TTC549 (cell line): ENCODE measurements around the gene DDX49.
"Not testable (repeated sequence)": the region's sequence is repeated elsewhere in the genome, so short reads cannot be mapped to it uniquely, and the experiment has no call there.

Source experiments
- FAIRE-seq: peaks from 2 replicates; lab custom pipeline; 2012; peaks lifted over from hg19 to GRCh38; lab: Jason Lieb, UNC

Gene DDX49

DNA sequence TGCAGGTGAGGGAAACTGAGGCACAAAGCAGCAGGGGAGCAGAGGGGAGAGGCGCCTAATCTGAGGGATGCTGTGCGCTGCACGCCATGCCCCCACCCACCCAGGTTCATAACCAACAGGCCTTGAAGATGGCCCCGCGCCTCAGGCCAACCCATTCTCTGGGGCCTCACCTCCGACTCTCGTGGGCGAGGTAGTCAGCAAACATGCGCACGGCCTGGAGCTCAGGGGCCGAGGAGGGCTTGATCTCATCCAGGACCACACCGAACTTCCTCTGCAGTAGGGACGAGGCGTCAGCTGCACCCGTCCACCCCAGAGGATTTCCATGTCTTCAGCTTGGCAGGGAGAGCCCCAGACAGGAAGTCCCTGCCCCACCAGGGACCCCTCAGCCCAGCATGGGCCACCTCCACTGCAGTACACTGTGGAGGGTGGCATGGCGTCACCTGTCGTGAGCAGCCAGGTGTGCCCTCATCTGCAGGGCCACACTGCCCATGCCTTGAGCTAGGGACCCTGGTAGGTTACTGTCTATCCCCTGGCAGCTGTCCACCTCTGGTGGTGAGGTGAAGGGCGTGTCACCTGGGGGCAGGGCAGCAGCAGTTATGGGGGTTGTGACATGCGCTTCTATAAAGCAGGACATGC lies 8.6 kb upstream of the DDX49 start:
- FAIRE-seq: no peak

DNA sequence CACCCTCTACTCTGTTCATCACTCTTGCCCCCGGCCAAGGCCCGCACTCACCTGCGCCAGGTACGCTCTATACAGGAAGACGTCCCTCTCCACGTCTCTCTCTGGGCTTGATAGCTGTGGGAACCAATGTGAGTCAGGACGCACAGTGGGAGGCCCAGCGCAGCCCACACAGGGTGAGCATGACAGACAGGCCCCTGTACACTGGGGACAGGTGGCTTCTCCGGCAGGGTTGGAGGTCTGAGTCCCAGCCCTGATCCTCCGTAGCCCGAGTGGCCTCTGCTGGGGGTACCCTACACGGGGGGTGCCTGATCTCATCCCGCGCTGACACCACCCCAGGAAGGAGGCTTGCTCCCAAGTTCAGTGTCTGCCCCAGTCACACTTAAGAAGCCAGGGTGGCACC lies 6.6 kb upstream of the DDX49 start:
- FAIRE-seq: no peak

DNA sequence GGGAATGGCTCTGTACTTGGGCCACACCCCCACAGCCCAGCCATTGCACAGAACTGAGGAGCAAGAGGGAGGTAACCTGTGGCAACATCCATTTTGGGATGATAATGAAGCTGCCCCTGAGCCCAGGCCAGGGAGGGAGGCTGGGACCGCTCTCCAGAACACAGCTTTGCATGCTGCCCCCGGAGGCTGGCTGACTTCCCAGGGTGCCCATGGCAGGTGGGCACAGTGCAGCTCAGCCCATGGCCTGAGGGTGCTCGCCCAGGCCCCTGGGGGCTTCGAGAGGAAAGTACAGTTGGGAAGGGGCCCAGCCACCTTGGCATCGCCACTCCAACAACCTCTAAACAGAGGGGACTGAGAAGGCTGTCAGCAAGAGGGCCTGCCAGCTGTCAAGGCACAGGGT lies 6.0 kb upstream of the DDX49 start:
- no peak for FAIRE-seq

DNA sequence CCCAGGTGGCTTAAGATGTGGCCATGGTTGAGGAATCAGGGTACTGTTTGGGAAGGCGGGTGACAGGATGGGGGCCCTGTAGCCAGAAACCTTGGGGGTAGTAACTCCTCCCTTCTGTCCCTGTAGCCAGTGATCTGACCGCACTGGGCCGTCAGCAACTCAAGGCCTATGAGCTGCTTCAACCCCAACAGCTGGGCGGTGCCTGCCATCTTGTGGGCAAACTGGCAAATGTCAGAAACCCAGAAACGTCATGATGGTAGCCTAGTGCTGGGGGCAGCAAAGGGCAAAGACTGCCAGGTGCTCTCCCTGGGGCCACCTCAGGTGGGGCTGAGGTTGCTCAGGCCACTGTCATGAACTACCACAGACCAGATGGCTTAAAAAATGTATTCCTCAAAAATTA lies 3.9 kb upstream of the DDX49 start:
- no peak for FAIRE-seq

DNA sequence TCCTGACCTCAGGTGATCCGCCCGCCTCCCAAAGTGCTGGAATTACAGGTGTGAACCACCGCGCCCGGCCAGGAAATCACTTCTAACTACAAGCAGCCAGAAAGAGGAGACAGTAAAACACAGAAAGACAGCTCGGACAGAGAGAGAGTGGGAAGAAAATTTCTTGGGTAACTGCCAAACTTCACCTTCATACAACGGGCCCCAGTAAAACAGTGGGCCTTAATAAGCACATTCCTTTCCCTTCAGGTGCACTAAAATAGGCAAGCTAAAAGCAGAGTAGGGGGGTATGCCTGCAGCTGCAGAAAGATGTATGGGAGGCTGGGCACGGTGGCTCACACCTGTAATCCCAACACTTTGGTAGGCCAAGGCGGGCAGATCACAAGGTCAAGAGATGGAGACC lies 1.9 kb upstream of the DDX49 start:
- FAIRE-seq: not testable (repeated sequence)

DNA sequence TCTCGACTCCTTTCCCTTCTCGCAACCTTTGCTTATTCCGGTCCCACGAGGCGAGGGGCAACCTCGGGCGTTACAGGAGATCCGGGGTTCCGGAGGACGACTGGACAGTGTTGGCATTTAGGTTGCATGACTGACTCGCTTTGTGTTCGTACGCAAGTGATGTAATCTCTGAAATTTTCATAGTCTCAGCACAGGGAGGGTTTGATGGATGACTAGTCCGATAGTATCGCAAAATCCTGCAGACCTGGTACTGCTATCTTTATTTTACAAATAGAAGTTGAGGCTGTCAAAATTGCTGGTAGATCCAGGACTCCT lies 342 bp downstream of the DDX49 start:
- no peak for FAIRE-seq

DNA sequence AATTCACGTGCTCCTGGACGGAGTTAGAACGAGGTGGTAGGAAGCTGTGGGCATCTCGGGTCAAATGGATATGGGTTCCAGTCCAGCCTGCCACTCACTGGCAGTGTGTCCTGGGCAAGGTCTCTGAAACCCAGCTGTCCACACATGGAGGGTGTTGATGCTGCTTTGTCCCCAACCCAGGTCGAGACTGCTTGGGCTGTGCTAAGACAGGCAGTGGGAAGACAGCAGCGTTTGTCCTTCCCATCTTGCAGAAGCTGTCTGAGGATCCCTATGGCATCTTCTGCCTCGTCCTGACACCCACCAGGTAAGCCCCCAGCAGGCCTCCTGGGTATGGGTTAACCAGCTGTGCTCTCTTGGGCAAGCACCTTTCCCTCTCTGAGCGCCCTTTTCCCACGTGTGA lies 885 bp downstream of the DDX49 start:
- no peak for FAIRE-seq

DNA sequence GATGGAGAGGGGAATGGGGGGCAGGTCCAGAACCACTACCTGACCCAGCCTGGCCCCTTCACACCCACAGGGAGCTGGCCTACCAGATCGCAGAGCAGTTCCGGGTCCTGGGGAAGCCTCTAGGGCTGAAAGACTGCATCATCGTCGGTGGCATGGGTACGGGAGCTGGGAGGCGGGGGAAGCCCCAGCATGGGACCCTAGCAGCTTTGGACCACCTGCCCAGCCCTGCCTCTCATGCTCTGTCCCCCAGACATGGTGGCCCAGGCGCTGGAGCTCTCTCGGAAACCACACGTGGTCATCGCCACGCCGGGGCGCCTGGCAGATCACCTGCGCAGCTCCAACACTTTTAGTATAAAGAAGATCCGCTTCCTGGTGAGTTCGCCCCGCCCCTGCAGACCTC lies 2.1 kb downstream of the DDX49 start:
- FAIRE-seq: no peak

DNA sequence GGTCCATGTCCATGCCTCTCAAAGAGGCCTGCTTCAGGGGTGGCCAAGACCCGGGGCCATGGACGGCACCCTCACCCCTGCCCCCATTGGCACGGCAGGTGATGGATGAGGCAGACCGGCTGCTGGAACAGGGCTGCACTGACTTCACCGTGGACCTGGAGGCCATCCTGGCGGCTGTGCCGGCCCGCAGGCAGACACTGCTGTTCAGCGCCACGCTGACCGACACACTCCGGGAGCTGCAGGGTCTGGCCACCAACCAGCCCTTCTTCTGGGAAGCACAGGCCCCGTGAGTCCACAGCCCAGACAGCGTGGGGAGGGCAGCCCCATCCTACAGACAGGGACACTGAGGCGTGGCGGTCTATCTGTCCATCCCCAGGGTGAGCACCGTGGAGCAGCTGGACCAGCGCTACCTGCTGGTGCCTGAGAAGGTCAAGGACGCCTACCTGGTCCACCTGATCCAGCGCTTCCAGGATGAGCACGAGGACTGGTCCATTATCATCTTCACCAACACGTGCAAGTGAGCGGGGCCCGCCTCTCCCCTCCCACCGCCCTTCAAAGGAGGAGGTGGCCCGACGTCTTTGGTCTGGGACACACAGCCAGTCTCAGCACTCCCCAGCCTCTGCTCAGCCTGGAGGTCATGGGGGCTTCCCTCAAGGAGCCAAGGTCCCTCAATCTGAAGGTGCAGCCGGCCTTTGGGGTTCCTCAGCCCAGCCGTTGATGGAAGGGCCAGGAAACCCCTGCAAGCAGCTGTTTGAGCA lies 2.9 kb downstream of the DDX49 start:
- no peak for FAIRE-seq

DNA sequence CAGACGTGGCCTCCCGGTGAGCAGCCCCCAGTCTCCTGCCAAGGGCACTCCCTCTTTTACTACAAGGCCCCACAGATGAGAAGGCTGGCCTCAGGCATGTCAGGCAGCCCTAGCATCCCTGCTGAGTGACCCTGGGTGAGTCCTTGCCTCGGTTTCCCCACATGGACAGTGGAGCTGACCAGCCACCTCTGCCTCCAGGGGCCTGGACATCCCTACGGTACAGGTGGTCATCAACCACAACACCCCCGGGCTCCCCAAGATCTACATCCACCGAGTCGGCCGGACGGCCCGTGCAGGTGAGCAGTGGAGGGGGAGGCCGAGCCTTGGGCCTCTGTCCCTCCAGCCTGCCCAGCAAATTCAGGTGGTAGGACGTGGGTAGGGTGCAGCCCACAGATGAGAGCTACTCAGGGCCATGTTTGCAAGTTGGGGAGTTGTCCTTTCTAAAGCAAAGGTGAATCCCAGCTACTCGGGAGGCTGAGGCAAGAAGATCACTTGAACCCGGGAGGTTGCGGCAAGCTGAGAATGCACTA lies 5.2 kb downstream of the DDX49 start:
- no peak for FAIRE-seq

DNA sequence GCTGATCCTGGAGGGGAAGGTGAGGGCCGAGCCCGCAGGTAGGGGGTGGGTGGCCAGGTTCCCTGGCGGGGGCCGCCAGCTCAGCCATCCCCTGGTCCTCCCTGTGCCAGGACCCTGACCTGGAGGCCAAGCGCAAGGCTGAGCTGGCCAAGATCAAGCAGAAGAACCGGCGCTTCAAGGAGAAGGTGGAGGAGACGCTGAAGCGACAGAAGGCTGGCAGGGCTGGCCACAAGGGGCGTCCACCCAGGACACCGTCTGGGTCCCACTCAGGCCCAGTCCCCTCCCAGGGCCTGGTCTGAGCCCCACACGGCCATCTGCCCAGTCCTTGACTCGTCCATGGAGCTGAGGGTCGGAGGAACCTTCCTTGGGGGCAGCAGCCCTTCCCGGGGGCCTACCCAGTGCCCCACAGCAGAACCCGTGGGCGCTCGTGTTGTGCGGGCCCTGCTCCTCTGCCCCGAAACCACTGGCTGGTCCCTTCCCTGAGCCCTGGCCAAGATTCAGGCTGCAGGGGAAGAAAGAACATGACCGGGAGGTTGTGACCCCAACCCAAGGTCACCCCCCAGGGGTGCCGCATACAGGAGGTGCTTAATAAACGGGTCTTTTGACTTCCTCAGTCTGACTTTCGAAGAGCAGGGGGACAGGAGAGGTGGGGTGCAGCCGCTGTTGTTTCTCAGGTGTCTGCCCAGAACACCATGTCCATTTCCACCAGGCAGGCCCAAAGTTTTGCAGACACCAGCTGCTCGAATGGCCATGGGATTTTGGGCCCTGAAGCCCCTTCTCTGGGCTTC lies 8.7 kb downstream of the DDX49 start:
- FAIRE-seq: no peak

DNA sequence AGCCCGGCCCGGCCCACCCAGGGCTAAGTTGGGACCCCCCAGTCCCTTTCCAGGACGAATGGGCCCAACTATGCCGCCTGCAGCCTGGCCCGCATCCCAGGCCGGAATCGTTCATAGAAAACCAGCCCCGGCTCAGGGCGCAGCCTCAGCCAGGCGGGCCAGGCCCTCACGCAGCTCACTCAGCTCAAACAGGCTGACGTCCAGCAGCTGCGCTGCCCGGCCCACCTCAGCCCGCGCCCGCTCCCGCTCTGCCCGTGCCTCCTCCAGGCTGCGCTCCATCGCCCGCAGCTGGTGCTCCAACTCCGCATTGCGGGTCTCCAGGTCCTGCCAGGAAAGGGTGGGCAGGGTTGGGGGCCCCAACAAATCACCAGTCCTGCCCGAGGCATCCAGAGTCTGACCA lies 9.8 kb downstream of the DDX49 start:
- FAIRE-seq: no peak

DNA sequence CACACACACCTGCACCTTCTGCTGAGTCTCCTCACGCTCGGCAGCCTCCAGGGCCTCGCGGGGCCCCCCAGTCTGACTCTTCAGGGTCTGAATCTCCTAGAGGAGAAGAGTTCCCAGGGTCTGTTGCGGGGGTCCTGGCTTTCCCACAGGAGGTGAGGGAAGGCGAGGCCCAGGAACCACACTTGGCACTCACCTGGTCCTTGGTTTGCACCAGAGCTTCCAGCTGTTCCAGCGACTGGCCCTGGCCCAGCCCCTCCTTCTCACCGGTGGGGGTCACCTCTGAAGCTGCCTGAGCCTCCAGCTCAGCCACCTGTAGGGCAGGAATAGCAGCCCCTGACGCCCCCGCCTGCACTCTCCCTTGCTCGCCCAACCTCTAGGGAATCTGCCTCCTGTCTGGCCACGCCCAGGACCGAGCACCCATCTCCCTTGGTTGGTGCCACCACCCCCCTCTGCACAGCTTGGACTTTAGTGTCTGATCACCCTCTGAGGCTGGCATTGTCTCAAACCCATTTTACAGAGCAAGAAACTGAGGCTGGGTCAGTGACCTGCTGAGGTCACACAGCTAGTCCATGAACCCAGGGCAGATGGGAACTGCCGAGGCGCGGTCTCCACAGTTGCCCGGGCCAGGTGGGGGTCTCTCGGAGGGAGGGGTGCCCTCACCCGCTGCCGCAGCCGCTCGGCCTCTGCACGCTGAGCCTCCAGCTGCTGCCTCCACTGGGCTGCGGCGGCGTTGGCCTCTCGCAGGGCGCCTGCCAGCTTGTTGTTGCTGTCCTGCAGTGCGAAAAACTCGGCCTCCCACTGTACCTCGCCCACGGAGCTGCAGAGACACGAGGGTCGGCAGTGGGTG lies 12.0 kb downstream of the DDX49 start:
- no peak for FAIRE-seq

DNA sequence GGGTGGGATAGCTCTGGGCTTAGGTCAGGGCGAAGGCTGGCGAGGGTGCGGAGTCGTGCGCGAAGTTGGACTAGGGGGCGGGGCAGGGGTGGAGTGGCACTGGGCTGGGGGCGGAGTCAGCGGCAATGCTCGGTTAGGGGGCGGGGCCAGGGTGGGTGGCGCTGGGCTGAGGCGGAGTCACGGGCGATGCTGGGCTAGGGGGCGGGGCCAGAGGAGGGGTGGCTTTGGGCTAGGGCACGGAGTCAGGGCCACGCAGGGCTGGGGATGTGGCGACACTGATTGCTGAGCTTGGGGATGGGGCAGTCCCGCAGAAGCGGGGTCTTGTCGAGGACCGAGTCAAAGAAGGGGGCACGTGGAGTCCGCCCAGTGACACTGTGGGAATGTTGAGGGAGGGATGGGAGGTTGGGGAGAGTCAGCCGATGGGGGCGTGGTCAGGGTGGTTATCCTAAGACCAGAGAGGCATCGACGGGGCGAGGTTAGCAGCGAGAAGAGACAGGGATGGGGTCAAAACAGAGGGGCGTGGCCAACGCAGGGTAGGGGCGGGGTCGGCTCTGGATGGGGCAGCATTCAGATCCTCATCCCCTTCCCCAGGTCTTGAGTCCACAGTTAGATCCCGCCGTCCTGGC lies 12.8 kb downstream of the DDX49 start:
- no peak for FAIRE-seq

DNA sequence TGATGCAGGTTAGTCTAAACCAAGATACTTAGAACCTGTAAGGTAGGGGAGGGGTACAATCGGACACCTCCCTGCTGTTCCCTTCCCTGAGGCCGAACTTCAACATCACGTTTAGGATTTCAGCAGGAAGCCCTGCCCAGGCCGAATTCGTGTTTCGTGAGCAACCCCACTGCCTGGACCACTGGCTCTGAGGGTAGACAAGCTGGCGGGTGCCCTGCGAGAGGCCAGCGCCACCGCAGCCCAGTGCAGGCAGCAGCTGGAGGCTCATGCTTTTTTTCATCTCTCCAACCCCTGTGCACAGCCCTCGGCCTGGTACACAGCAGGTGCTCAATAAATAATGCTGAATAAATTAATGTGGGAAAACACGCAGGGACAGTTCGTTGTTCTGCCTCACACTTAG lies 13.8 kb downstream of the DDX49 start:
- no peak for FAIRE-seq

DNA sequence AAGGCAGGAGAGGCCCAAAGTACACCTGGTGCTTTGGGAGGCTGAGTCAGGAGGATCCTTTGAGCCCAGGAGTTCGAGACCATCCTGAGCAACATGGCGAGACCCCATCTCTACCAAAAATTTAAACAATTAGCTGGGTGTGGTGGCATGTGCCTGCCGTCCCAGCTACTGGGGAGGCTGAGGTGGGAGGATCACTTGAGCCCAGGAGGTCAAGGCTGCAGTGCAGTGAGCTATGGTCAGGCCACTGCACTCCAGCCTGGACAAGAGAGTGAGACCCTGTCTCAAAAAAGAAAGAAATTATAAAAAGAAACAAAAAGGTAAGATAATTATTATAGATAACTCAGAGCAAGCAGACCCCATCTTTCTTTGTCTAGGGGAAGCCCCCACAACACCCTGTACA lies 19.6 kb downstream of the DDX49 start:
- FAIRE-seq: no peak

DNA sequence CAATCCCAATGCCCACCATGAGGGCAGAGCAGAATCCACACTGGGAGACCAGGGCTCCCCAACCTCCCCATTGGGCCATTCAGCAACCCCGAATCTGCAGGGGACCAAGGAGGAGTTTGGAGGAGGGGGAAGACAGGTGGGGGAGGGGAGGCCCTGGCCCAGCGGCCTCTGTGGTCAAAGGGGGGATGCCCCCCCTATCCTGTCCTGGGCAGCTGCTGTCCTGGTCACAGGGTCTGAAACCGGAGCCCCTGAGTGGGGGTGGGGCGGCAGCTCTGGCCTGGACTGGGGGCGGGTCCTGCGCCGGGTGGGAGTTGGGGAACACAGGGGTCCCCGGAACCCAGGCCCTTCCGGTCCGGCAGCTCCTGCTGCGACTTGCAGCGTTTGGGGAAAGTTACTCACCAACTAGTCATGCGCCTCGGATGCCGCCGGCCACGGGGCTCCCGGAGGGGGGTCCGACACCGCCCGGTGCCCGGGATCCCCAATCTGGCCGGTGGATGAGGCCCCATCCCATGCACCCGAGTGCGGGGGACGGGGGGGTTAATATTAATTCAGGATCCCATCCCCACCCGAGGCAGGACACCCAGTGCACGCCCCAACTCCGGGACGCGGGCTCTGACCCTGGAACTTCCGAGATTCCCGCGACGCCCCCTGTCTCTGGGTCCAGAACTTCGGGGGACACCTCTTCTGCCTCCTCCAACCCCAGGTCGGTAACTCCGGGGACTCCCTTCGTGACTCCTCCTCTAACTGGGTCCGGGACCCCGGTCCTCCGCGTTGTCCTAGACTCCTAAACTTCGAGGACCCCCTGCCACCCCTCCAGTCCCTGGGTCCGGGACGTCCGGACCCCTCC lies 20.6 kb downstream of the DDX49 start:
- no peak for FAIRE-seq

DNA sequence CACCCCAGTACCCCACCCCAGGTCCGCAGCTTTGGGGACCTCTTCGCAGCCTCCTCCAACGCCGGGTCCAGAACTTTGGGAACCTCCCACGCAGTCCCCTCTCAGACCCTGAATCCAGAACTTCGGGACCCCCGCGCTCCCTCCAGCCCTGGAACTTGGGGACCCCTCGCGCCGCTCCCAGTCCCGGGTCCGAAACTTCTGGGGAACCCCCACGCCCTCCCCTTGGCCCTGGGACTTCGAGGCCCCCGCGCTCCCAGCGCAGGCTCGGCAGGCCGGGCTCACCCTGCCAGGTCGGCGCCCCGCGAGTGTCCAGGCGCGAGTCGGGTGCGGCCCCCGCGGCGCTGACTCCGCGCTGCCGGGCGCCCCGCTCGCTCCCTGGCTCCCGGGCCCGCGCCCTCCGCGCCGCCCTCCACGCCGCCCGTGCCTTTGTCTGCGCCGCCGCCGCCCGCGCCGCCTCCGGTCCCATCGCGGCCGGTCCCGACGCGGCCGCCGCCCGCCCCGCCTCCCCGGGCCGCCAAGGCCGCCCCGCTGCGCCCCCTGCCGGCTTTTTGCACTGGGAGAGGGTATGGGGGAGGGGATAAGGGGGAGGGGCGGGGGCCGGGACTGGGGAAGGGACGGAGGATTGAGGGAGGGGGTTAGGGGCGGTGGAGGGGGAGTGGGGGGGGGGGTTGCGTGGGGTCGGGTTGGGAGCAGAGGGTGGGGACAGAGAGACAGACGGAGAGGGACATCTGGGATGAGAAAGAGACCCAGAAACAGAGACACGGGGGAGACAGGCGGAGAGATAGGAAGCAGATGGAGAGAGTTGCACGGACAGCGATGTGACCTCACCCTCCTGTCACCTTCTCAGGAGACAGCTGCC lies 21.5 kb downstream of the DDX49 start, which contains the start of gene HOMER3:
TSS of gene HOMER3 (minus strand) at position 449 of the 859 bp plus-strand sequence. CDS start 2,235 bp downstream, outside the sequence.
- FAIRE-seq: no peak

DNA sequence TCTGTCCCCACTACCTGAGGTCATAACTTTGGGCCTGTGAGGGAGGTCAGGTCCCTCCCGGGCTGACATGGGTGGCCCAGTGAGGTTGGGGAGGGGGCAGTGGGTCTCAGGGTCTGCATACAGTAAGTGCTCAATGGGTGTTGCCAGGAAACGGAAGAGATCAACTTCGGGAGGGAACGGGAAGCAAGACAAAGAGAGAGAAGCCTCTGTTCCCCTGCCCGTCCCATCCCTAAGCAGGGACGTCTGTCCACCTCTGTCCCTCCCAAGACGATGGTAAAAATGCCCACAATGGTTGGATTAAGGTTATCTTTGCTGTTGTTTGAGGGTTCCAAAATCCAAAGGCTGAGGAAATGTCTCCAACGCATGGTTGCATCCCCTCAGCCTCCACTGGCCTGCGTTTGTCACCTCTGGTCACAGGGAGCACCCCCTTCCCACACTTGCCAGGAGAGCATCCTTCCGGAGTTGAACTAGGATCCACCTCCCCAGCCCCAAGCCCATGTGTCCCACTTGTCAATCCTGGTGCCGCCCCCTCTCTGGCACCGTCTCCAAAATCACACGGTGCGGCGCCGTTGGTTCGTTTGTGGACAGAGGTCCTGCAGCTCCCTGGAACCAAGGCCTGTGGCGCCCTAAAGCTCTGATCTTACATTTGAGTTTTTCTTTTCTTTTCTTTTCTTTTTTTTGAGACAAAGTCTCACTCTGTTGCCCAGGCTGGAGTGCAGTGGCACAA lies 22.3 kb downstream of the DDX49 start:
- FAIRE-seq: no peak
